Endothelial cell of umbilical vein (primary cell): Measurements from ENCODE around the gene UBE2D2.

Experiments
- EZH2 ChIP-seq: IDR thresholded peaks from 2 replicates; pipeline ENCODE4 v1.6.1; 2012; ENCODE audit warnings: borderline replicate concordance, low read depth, mild to moderate bottlenecking, moderate library complexity, low read length, inconsistent platforms; ENCODE audit not compliant: severe bottlenecking
- MYC ChIP-seq: IDR thresholded peaks from one replicate; pipeline ENCODE4 v1.6.1; 2011; ENCODE audit warnings: mild to moderate bottlenecking, low read depth, low read length
- POLR2A ChIP-seq: IDR thresholded peaks from 2 replicates; pipeline ENCODE4 v1.6.1; 2012; ENCODE audit warnings: low read depth, mild to moderate bottlenecking, control low read depth, low read length
- POLR2AphosphoS5 ChIP-seq: IDR thresholded peaks from 2 replicates; pipeline ENCODE4 v1.6.1; 2012; ENCODE audit warnings: low read depth, mild to moderate bottlenecking, control low read depth, low read length, moderate library complexity; ENCODE audit not compliant: insufficient read depth
- TF ChIP-seq, protein P1 (sequence below), 2 donors: IDR thresholded peaks; 1 replicate in 1 of 2; 2 replicates in 1 of 2; pipeline ENCODE4 v1.5.1; 2011; ENCODE audit warnings: low read length in 2 of 2, mild to moderate bottlenecking in 2 of 2, moderate library complexity in 2 of 2, control low read depth in 1 of 2, inconsistent platforms in 1 of 2, low read depth in 1 of 2; ENCODE audit not compliant: insufficient read depth in 1 of 2; ENCODE audit errors: extremely low read depth in 1 of 2
- TF ChIP-seq, protein P2 (sequence below): IDR thresholded peaks from 2 replicates; pipeline ENCODE4 v1.6.1; 2011; ENCODE audit not compliant: insufficient read depth, insufficient read length

DNA sequence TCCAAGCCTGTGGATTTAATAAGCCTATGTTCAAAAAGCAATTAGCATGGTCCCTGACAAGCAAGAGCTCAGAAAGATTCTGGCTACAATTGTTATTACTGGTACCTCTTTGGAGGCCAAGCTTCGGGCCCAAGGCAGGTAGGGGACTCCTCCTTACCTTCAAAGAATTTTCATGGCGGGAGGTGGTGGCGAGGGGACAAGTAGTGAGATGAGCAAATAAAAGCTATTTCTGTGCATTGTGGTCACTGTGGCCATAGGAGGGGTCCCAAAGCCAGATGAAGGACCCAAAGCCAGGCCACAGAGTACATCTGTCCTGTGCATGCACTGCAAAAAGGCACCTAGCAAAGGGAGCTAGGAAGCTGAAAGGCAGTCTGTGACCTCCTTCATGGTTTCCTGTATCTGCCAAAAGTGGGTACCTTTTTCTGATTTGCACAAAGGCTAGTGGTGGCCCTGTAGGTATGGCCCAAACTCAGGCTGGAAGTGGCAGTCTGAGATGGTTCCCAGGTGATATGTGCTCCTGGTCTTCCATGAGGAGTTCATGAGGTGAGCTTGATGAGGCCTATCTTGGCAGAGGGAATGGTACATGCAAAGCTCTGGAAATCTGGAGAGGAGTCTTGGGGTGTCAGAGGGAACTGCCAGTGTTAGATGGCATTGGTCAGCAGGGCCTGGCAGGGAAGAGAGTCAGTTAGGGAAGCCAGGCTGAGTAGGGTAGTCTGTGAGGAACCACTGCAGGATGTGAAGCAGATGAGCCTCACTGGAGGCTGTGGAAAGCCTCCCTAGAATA, 83.7 kb downstream of the UBE2D2 start:
- TF ChIP-seq, protein P1, sequence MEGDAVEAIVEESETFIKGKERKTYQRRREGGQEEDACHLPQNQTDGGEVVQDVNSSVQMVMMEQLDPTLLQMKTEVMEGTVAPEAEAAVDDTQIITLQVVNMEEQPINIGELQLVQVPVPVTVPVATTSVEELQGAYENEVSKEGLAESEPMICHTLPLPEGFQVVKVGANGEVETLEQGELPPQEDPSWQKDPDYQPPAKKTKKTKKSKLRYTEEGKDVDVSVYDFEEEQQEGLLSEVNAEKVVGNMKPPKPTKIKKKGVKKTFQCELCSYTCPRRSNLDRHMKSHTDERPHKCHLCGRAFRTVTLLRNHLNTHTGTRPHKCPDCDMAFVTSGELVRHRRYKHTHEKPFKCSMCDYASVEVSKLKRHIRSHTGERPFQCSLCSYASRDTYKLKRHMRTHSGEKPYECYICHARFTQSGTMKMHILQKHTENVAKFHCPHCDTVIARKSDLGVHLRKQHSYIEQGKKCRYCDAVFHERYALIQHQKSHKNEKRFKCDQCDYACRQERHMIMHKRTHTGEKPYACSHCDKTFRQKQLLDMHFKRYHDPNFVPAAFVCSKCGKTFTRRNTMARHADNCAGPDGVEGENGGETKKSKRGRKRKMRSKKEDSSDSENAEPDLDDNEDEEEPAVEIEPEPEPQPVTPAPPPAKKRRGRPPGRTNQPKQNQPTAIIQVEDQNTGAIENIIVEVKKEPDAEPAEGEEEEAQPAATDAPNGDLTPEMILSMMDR (IDR thresholded peaks at IDR 0.05; ENCODE audit: extremely low read depth in 1 of 2, insufficient read depth in 1 of 2, low read depth in 1 of 2, low read length in 2 of 2), result no peak
- TF ChIP-seq POLR2AphosphoS5, result no peak
- no peak for TF ChIP-seq EZH2
- TF ChIP-seq, protein P2, sequence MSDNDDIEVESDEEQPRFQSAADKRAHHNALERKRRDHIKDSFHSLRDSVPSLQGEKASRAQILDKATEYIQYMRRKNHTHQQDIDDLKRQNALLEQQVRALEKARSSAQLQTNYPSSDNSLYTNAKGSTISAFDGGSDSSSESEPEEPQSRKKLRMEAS, result no peak
- TF ChIP-seq POLR2A, result no peak
- no peak for TF ChIP-seq MYC
